Caki2 (cell line): ENCODE results near the gene FAM168A. TPM values are rescaled to one million over a fixed set of nuclear protein-coding genes. Genes with fewer than 3 reads are reported as not detected.
"Not testable (repeated sequence)": the region's sequence is repeated elsewhere in the genome, so short reads cannot be mapped to it uniquely, and the experiment has no call there.

Experiments used
- DNase-seq: peaks from one replicate; pipeline ENCODE4 v3.0.0-alpha.2; 2015; ENCODE audit warnings: low read depth
- in situ Hi-C: cut with HindIII; loops from 2 replicates; pipeline ENCODE4 v1.10.0; 2016; ENCODE audit warnings: low sequenced_read_pairs, low pct_unique_long_range_greater_than_20kb, mixed read lengths
- total RNA-seq: library from RNA; depleted of rRNA; stranded (reverse); fragments of >200 nt; shearing (Covaris generic); gene quantifications from 2 replicates; pipeline ENCODE4 v1.2.3, GENCODE V29; 2014; ENCODE audit warnings: low replicate concordance

FAM168A gene
- total RNA-seq, 1 experiment from 2014 or later: 9.2 TPM

DNA sequence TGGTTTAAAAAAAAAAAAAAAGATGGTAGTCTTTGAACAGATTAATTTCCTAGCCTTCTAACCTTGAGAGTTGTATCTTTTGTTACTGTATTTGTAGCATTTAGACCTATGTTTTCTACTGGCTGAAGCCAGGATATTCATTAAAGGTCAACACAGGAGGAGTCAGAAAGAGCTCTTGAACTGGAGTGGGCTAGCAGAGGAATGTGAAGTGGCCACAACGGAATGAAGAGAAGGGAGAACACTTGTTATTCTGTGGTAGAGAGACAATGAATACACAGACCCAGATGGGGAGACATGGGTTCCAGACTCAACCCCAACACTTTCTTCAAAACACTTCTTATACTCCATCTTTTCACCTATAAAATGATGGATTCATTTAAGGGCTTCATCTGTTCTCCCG lies 133.6 kb downstream of the FAM168A start:
- DNase-seq: no peak
- in situ Hi-C loops: no loop called here

DNA sequence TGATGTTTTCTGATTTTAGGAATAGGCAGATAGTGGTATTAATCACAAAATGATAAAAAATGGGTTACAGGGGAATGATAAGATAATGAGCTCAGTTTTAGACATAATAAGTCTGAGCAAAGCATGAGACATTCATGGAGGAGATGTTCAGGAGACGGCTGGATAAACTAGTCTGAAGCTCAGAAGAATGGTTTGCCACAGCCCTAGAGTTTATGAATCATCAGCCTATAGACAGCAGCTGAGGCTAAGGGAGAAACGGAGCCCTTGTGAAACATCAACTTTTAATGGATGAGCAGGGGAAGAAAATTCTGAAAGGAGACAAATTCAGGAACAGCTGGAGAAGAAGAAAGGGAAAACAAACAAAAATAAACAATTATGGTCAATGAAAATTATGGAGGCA lies 134.6 kb downstream of the FAM168A start:
- DNase-seq: no peak
- in situ Hi-C loops: no loop called here

DNA sequence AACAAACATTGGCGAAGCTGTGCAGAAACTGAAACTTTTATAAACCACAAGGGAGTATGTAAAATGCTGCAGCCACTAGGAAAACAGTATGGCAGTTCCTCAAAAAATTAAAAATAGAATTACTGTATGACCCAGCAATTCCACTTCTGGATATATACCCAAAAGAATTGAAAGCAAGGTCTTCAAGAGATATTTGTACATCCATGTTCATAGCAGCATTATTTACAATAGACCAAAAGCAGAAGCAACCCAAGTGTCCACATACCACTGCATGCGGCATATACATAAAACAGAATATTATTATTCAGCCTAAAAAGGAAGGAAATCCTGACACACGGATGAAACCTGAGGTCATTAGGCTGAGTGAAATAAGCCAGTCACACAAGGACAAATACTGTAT lies 135.9 kb downstream of the FAM168A start:
- DNase-seq: no peak
- in situ Hi-C loops: no loop called here

DNA sequence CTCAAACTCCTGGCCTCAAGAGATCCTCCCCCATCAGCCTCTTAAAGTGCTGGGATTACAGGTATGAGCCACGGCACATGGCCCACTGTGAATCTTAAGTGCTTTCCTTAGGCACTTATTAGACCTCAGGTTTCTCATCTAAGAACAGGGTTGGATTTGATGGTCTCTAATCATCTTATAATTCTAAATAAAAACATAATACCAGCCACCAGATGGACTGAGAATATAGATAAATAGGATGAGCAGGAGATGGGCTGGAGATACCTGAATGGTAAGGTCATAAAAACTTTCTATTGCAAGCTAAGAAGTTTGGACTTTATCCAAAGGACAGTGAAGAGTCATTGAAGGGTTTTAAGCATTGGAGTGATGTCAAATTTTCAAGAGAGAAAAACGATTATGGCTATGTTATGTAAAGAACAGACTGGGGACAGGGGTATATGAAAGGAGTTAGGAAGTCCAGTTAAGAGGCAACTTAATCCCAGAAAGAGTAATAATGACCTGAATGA lies 136.5 kb downstream of the FAM168A start:
- in situ Hi-C loops: no loop called here
- no peak for DNase-seq

DNA sequence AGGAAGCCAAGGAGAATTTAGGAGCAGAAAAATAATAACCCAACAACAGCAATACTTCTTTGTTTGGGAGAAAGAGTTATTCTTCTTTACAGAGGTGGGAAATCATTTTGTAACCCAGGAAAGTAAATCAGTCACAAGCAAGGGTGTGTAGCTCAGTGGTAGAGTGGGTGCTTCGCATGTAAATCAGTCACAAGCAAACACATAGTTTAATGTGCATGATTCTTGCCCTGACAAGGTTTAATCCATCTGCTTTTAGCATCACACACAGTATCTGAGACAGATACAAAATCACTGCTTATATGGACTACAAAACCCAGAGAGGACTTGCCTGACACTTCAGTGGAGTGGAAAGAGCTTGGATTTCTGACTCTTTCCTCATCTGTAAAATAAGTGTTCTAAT lies 139.7 kb downstream of the FAM168A start:
- in situ Hi-C loops: no loop called here
- DNase-seq: no peak

DNA sequence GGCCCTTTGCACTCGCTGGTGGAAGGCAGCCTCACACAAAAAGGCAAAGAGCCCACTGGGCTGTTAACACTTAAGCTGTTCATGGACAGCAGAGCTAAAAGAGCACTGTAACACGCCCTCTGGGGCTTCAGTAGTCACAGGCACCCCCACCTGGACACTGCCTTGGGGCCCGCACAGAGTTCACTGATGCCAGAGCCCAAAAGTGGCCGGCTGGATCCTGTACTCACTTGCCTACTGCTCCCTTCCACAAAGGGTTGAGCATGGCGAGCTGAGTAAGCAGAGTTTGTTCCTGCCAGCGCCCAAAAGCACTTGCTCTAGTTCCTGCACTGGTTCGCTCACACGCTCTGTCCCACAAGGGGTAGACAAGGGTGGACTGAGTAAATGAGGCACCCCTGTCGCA lies 142.9 kb downstream of the FAM168A start:
- DNase-seq: no peak
- in situ Hi-C loops: no loop called here

DNA sequence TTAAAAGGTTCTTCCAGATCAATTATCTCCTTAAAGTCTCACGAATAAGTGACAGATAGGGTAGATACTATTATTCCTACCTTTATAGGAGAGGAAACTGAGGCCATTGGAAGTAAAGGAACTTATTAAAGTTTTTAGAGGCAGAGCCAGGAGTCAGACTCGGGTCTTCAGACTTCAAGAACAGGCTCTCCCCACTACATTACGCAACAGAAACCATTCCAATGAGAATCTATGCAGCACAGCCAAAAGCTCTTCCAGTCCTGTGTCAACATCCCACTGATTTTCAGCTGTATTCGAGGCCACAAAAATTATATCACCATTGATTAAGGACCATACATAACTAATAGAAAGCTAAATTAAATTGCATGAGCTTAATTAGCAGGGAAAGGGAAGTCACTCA lies 144.3 kb downstream of the FAM168A start:
- DNase-seq: no peak
- in situ Hi-C loops: no loop called here

DNA sequence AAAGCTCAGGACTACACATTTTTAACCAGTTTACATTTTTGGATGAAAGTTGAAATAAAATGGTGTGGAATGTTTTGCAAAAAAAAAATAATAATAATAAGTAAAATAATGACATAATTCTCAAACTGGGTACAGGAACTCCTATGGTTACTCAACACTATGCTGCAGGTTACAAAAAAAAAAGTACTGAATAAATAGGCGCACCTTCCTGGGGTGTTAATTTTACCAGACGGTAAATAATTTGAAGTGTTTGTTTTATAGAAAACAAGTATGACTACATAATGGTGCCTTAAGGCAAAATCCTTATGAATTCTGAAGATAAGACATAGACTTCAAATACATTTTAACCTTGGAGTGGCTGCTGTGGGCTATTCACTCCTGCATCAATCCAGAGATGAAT lies 145.2 kb downstream of the FAM168A start:
- in situ Hi-C loops: no loop called here
- no peak for DNase-seq

DNA sequence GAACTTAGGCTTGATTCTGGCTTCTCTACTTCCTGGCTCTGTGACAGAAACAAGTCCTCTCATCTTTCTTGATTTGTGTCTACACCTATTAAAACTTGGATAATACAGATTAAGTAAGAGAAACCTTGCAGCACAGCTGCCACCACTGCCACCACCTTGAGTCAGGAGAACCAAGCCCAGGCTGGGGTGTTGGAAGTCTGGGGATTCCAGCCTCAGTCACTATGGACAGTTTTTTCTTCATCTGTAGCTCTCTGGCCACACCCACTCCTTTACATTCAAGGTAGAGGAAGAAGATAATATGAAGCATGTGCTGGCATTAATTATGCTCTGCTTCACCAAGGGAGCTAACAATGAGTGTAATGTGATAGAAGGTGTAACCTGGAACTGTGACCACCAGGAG lies 146.0 kb downstream of the FAM168A start:
- no peak for DNase-seq
- in situ Hi-C loops: no loop called here

DNA sequence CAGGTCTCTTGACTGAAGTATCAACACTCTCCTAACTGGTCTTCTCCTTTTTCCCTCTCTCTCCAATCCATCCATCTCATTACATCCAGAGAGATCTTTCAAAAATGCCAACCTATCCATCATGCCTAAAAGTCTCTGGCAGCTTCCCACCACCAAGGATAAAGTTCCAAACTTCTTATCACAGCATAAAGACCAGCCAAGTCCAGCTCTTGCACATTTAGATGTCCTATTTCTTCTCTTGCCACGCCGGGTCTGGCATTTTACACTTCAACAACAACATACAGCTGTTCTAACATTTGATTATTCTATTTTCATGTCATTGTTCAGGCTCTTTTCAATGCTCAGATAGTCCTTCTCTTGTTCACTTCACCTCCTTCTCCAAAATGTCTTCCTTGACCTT lies 151.1 kb downstream of the FAM168A start:
- no peak for DNase-seq
- in situ Hi-C loops: no loop called here

DNA sequence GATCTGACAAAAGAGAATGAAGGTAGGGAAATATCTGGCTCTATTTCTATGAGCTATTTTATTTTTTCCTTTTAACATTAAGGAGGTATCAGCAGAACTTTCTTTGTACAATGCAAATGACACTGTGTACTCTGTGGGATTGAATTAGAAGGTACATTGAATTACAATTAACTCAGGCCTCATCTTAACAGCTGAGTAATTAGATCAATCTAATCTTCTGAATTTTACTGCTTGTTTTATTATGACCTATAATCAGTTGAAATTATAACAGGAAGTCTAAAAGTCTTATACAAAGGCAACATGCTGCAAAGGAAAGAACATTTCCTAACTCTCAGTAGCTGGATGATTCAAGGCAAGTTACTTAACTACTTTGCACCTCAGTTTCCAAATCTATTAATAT lies 151.9 kb downstream of the FAM168A start:
- in situ Hi-C loops: no loop called here

DNA sequence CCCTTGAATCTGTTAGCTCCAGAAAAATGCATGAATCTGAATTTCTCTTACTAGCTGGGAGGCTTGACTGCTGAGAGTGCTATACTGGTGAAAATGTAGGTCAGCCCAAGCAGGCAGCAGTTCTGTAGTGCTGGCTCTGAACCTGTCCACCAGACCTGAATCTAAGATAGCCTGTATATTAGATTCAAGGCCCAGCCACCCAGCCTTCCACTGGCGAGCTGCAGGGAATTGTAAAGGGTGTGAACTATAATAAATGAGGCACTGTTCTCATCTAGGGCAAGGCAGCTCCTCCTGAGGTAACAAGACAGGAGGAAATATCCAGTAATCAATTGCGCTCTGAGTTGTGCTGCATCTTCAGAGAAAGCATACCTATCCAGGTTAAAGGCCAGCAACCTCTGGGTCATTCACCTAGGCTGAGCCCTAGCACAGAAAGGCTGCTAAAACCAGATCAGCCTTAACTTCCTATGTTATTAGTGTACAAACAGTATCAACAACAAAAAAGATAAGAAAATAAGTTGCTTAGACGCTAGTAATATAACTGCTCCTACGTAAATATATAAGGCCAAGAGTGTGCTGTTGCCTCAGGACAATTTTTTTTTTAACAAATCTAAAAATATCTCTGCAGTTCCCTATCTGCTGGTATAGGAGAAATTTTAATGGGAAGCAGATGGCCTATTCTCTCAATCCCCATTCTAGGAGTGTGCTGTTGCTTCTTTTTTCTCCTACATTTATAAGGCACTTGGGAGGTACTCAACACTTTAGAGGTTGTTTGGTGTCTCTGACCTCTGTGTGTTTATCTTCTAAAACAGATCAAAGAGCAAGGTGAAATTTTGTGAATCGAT lies 158.7 kb downstream of the FAM168A start:
- no peak for DNase-seq

More for the DNA sequence above, 151.9 kb downstream of the FAM168A start:
- no peak for DNase-seq

DNA sequence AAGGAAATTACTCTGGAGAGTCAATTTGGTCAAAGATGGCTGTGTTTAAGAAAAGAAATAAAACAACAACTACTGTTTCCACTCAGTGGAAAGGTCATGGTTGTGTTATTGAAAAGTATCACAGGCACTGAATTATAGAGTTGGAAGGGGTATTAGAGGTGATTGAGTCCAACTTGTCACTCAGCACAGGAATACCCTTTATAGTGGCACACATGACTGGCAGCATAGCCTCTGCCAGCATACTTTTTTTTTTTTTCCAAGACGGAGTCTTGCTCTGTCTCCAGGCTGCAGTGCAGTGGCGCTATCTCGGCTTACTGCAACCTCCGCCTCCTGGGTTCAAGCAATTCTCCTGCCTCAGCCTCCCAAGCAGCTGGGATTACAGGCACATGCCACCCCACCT lies 161.1 kb downstream of the FAM168A start:
- in situ Hi-C loops, DNase-seq: not testable (repeated sequence)

More for the DNA sequence above, 158.7 kb downstream of the FAM168A start:
- in situ Hi-C loops: no loop called here

DNA sequence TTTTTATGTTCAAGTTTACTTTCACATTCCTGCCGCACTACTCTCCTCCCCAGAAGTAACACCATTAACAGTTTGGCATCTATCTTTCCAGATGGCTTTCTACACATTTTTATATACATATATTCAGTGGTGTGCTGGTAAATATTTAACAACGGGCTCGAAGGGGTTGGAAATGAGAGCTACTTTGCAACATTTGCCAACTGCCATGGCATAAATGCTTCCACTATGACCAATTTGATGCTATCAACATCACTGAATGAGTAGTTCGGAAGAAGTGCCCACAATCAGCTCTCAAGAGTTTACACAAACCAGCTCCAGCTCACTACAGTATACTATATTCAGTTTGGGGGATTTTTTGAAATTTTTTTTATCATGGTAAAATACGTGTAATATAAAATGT lies 166.5 kb downstream of the FAM168A start:
- in situ Hi-C loops: no loop called here
- DNase-seq: no peak

DNA sequence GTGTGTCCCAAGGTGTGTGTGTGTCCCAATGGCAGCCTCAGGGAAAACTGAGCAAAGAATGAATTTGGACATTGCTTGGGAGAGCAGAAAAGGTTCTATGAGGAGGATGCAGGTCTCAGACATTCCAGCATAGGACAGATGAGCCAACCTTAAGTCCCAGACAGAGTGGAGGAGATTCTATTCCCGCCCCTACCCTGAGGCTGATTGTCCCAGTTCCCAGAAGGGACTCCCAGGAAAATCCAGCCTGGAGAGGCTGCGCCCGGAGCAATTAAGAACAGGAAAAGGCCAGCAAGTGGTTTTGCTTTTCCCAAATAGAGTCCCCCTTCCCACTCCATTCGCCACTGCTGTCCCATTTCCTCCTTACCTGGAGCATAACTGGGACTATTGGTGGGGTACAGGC lies 167.6 kb downstream of the FAM168A start:
- in situ Hi-C loops: no loop called here
- no peak for DNase-seq

DNA sequence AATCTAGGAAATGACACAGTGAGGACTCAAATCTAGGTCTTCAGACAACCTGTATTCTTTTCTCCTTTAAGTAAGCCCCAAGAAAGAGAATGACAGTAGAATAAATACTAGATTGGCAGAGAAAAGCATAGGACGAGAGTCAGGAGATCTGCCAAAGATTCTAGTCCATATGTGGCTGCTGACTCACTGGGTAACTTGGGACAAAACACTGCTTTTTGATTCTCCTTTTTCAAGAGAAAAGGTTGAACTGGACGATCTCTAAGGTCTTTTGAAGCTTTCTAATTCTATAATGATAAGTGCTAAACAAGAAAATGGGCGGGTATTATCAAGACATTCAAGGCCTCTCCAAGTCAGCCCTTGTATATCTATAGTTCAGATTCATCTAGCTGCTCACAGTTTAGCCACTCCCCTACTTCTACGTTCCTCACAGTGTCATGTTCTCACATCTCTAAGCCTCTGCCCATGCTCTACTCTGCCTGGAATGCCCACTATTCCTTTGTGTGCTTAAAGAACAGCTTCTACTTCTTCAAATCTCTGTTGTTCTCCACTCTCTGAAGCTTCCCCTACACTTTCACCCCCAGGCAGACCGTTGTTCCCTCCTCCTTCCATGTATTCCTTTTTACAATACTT lies 168.7 kb downstream of the FAM168A start:
- DNase-seq: no peak
- in situ Hi-C loops: no loop called here

DNA sequence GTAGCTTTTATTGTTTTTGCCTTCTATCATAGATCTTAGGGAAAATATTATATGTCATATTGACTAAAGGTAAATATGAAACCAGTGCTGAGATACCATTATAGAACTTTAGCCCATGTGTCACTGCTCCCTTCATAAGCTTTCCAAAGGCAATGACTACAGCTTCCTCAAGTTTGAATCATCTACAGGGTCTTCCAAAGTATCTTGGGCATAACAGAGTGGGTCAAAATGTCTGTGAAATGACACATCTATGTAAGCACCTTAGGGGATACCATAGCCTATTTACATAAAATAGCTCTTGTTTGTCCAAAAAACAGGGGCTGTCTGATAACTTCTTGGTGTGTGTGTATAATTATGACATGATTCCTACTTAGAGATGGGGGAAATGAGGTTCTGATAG lies 169.2 kb downstream of the FAM168A start:
- no peak for DNase-seq
- in situ Hi-C loops: no loop called here

DNA sequence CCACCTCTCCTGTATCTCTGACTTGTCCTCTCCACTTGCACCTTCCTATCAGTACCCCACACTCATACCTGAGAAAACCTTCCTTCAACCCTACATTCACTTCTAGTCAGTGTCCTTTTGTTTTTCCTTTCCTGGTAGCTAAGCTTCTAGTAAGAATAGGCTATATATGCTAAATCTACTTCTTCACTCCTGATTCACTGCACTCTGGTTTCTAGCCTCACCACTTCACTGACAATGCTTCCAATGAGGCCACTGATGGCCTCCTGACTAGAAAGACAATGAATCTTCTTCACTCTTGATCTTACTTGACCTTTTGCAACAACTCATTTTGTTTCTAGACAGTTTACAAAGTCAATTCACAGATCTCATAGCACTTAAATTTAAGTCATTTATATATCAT lies 169.7 kb downstream of the FAM168A start:
- DNase-seq: no peak
- in situ Hi-C loops: no loop called here

DNA sequence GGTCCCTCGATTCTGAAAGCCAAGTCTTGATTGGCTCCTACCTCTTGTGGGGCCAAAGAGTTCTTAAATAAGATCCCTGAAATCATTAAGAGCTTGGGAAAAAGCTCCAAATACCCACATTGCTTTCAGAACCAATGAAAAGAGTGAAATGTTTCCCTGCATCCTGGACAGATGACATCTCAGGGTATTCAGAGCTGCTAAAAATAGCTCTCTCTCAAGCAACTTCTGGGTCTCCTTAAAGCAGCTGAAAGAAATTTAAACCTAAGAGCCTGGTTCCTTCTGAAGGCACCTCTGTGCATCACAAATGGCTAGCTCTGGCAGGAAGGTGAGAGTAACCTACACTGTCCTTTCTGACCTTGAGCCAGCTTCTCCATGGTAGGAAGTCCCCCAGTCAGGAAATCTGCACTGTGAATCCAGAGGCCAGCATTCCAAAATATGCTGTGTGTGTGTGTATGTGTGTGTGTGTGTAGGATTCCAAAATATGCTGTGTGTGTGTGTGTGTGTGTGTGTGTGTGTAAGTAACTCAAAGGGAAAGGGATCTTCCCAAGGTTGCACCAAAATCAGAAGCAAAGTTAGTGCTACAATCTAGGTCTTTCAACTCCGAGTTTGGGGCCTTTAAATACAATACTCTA lies 171.6 kb downstream of the FAM168A start:
- DNase-seq: no peak

More for the DNA sequence above, 171.6 kb downstream of the FAM168A start:
- in situ Hi-C loops: no loop called here
